HUES6 (cell line): Measurements from ENCODE around the gene ETFA.
"Not testable (repeated sequence)": the region's sequence is repeated elsewhere in the genome, so short reads cannot be mapped to it uniquely, and the experiment has no call there.

Source experiments
- H3K27ac ChIP-seq: 2 replicates; pipeline ENCODE4 v1.7.0; 2013; ENCODE audit warnings: low read depth, mild to moderate bottlenecking, low read length, inconsistent platforms
- H3K27me3 ChIP-seq: 2 replicates; pipeline ENCODE4 v1.6.1; 2013; ENCODE audit warnings: low read length; ENCODE audit not compliant: control insufficient read depth, insufficient read depth
- H3K36me3 ChIP-seq: 2 replicates; pipeline ENCODE4 v1.6.1; 2013; ENCODE audit warnings: low read length; ENCODE audit not compliant: control insufficient read depth, insufficient read depth
- H3K4me1 ChIP-seq: 2 replicates; pipeline ENCODE4 v1.6.1; 2013; ENCODE audit warnings: low read length; ENCODE audit not compliant: control insufficient read depth, insufficient read depth
- H3K4me3 ChIP-seq: 2 replicates; pipeline ENCODE4 v1.5.1; 2013; ENCODE audit warnings: low read depth, low read length
- H3K9ac ChIP-seq: one replicate; pipeline ENCODE4 v1.6.1; 2013; ENCODE audit warnings: mild to moderate bottlenecking, low read length
- H3K9me3 ChIP-seq: 2 replicates; pipeline ENCODE4 v1.6.1; 2013; ENCODE audit warnings: low read depth, low read length; ENCODE audit not compliant: control insufficient read depth, insufficient read depth

The ETFA gene

GRCh38 chr15:76293361-76293760 is 17.9 kb downstream of the ETFA start:
- Histone ChIP-seq H3K9ac (no peak overlapping the region), H3K27ac (no peak overlapping the region), H3K9me3 (no peaks in the 10 kb centered on the region), H3K36me3 (no peaks in the 10 kb centered on the region), H3K4me3 (no peak overlapping the region), H3K27me3 (no peaks in the 10 kb centered on the region), H3K4me1 (no peaks in the 10 kb centered on the region)

GRCh38 chr15:76289582-76289981 is 21.7 kb downstream of the ETFA start:
- no peaks in the 10 kb centered on the region for H3K4me1 ChIP-seq
- H3K27me3 ChIP-seq: no peaks in the 10 kb centered on the region
- peaks cover 25% of the 10 kb centered on the region for H3K36me3 ChIP-seq
- H3K27ac ChIP-seq: no peak overlapping the region
- no peak overlapping the region for H3K9ac ChIP-seq
- H3K4me3 ChIP-seq: no peak overlapping the region
- no peaks in the 10 kb centered on the region for H3K9me3 ChIP-seq

- H3K9ac ChIP-seq: no peak overlapping the region
- H3K36me3 ChIP-seq: peaks cover 48% of the 10 kb centered on the region
- no peak overlapping the region for H3K4me3 ChIP-seq
- no peak overlapping the region for H3K27ac ChIP-seq
- H3K27me3 ChIP-seq: no peaks in the 10 kb centered on the region
- no peaks in the 10 kb centered on the region for H3K9me3 ChIP-seq
- H3K4me1 ChIP-seq: no peaks in the 10 kb centered on the region
Measured at GRCh38 chr15:76286271-76286879, 24.9 kb downstream of the ETFA start.

GRCh38 chr15:76285241-76285825 is 25.9 kb downstream of the ETFA start:
- H3K27me3 ChIP-seq: no peaks in the 10 kb centered on the region
- H3K9ac ChIP-seq: no peak overlapping the region
- no peak overlapping the region for H3K27ac ChIP-seq
- H3K4me1 ChIP-seq: no peaks in the 10 kb centered on the region
- H3K36me3 ChIP-seq: peaks cover 51% of the 10 kb centered on the region
- no peaks in the 10 kb centered on the region for H3K9me3 ChIP-seq
- H3K4me3 ChIP-seq: no peak overlapping the region

DNA sequence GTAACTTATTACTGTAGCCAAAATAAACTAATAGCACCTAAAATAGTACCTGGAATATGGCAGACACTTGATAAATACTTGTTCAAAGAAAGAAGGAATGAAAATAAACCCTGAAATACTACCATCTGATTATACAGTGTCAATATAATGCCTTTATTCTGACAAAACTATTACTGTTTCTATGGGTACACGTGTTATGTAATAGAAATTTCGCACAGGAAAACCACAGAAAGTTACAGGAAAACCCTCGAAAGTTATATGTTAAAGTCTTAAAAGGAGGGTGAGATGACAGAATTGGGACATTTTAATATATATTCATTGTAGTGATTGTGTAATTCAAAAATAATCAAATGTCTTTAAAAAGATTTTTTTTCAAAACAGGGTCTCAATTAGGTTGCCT is 28.8 kb downstream of the ETFA start:
- H3K27ac ChIP-seq: no peak overlapping the region
- no peaks in the 10 kb centered on the region for H3K9me3 ChIP-seq
- H3K27me3 ChIP-seq: no peaks in the 10 kb centered on the region
- H3K4me3 ChIP-seq: no peak overlapping the region
- no peaks in the 10 kb centered on the region for H3K4me1 ChIP-seq
- no peak overlapping the region for H3K9ac ChIP-seq
- peaks cover 68% of the 10 kb centered on the region for H3K36me3 ChIP-seq

GRCh38 chr15:76278651-76279050 is 32.6 kb downstream of the ETFA start:
- no peaks in the 10 kb centered on the region for H3K27me3 ChIP-seq
- H3K27ac ChIP-seq: no peak overlapping the region
- no peaks in the 10 kb centered on the region for H3K4me1 ChIP-seq
- H3K4me3 ChIP-seq: no peak overlapping the region
- no peaks in the 10 kb centered on the region for H3K9me3 ChIP-seq
- peaks cover 53% of the 10 kb centered on the region for H3K36me3 ChIP-seq
- H3K9ac ChIP-seq: no peak overlapping the region

DNA sequence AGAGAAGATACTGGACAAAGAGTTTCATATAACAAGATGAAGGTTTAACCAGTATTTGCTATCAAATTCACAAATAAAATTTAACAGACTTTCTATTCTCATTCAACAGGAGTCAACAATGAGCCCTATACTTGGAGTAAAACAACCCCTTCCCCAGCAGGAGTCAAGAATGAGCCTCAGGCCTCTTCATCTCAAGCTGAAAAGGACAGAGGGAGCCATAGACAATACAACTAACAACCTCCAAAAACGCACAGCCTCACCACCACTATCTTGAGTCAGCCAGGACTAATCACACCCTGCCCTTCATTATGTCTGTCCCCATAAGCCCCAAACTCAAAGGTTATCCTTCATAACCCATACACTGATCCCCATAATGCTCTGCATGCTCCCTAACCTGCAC is 36.4 kb downstream of the ETFA start:
- H3K9me3 ChIP-seq: no peaks in the 10 kb centered on the region
- H3K27me3 ChIP-seq: no peaks in the 10 kb centered on the region
- H3K4me1 ChIP-seq: no peaks in the 10 kb centered on the region
- H3K36me3 ChIP-seq: peaks cover 51% of the 10 kb centered on the region
- H3K27ac ChIP-seq: no peak overlapping the region
- H3K4me3 ChIP-seq: no peak overlapping the region
- H3K9ac ChIP-seq: no peak overlapping the region

DNA sequence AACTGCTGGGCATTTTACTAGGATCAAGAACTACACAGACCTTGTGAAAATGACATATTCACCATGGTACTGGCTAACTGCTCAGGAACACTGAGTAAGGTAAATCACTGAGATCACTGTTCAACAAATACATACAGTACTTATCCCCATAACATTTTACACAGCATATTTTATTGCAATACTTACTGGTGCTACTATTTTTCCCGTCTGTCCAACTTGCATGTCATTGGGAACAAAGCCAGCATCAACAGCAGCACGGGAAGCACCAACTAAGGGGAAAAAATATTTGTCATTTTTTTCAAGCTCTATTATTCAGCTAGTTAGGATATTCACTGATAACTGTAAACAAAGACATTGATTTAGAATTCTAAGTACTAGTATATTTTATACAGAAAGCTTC is 37.0 kb downstream of the ETFA start:
- H3K9ac ChIP-seq: no peak overlapping the region
- H3K27ac ChIP-seq: no peak overlapping the region
- no peaks in the 10 kb centered on the region for H3K4me1 ChIP-seq
- peaks cover 48% of the 10 kb centered on the region for H3K36me3 ChIP-seq
- H3K27me3 ChIP-seq: no peaks in the 10 kb centered on the region
- no peaks in the 10 kb centered on the region for H3K9me3 ChIP-seq
- no peak overlapping the region for H3K4me3 ChIP-seq

DNA sequence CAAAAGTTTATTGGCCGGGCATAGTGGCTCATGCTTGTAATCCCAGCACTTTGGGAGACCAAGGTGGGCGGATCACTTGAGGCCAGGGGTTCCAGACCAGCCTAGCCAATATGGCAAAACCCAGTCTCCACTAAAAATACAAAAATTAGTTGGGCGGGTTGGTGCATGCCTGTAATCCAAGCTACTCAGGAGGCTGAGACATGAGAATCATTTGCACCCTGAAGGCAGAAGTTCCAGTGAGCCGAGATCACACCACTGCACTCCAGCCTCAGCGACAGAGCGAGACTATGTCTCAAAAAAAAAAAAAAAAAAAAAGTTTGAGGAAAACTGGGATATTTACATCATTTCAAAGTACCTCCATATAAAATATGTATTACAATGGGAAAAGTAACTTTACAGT is 40.4 kb downstream of the ETFA start:
- H3K27me3 ChIP-seq: no peaks in the 10 kb centered on the region
- H3K4me1 ChIP-seq: no peaks in the 10 kb centered on the region
- peaks cover 3% of the 10 kb centered on the region; the same call in 1 of the 2 replicates for H3K9me3 ChIP-seq
- H3K27ac ChIP-seq: no peak overlapping the region
- H3K9ac ChIP-seq: no peak overlapping the region
- H3K4me3 ChIP-seq: no peak overlapping the region
- H3K36me3 ChIP-seq: peaks cover 38% of the 10 kb centered on the region

GRCh38 chr15:76267077-76267476 is 44.2 kb downstream of the ETFA start:
- Histone ChIP-seq H3K4me3 (no peak overlapping the region), H3K9ac (no peak overlapping the region), H3K36me3 (peaks cover 60% of the 10 kb centered on the region), H3K9me3 (peaks cover 39% of the 10 kb centered on the region), H3K27me3 (no peaks in the 10 kb centered on the region), H3K27ac (no peak overlapping the region), H3K4me1 (no peaks in the 10 kb centered on the region)

- H3K36me3 ChIP-seq: peaks cover 63% of the 10 kb centered on the region
- not testable (repeated sequence) for H3K27ac ChIP-seq, H3K4me3 ChIP-seq, H3K9ac ChIP-seq, H3K27me3 ChIP-seq, H3K4me1 ChIP-seq
- H3K9me3 ChIP-seq: peaks cover 43% of the 10 kb centered on the region
Measured at GRCh38 chr15:76265769-76266168, 45.5 kb downstream of the ETFA start.
